ENCODE measurements around the gene DLD. TPM values are rescaled to one million over a fixed set of nuclear protein-coding genes. Genes with fewer than 3 reads are reported as not detected.
A peak's percentile ranks its signal among the peaks of the same experiment; 100 is the strongest.
"Not testable (repeated sequence)": the region's sequence is repeated elsewhere in the genome, so short reads cannot be mapped to it uniquely, and the experiment has no call there.

DLD gene
- total and polyA plus RNA-seq, 8 donors = 61.1 to 80.2 (median 74.2) TPM

DNA sequence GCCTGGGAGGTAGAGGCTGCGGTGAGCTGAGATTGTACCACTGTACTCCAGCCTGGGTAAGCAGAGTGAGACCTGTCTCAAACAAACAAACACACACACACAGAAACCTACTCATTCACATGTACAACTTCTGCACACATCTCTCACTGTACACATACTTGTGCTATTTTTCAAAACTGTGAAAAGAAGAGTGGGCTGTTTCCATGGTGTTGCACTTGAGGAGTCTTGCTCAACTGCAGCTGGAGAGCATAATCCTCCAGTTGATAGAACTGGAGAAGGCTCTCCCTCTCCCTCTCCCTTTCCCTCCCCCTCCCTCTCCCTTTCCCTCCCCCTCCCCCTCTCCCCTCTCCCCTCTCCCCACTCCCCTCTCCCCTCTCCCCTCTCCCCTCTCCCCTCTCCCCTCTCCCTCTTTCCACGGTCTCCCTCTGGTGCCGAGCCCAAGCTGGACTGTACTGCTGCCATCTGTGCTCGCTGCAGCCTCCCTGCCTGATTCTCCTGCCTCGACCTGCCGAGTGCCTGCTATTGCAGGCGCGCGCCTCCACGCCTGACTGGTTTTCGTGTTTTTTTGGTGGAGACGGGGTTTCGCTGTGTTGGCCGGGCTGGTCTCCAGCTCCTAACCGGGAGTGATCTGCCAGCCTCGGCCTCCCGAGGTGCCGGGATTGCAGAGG is 43.7 kb upstream of the DLD start:
- Histone ChIP-seq H3K9me3 (no peaks in the 10 kb centered on the region), H3K4me1 (no peaks in the 10 kb centered on the region), H3K27ac (no peak overlapping the region), H3K4me3 (no peak overlapping the region), H3K36me3 (no peaks in the 10 kb centered on the region), H3K27me3 (no peaks in the 10 kb centered on the region)
- intact Hi-C loops (cut with DNase I) = no loop called here
- TF ChIP-seq, protein P1, sequence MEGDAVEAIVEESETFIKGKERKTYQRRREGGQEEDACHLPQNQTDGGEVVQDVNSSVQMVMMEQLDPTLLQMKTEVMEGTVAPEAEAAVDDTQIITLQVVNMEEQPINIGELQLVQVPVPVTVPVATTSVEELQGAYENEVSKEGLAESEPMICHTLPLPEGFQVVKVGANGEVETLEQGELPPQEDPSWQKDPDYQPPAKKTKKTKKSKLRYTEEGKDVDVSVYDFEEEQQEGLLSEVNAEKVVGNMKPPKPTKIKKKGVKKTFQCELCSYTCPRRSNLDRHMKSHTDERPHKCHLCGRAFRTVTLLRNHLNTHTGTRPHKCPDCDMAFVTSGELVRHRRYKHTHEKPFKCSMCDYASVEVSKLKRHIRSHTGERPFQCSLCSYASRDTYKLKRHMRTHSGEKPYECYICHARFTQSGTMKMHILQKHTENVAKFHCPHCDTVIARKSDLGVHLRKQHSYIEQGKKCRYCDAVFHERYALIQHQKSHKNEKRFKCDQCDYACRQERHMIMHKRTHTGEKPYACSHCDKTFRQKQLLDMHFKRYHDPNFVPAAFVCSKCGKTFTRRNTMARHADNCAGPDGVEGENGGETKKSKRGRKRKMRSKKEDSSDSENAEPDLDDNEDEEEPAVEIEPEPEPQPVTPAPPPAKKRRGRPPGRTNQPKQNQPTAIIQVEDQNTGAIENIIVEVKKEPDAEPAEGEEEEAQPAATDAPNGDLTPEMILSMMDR (IDR thresholded peaks at IDR 0.05) = no peak
- ATAC-seq (peak; percentile 75), DNase-seq (peak in 1 of 4 donors; percentile 21)

DNA sequence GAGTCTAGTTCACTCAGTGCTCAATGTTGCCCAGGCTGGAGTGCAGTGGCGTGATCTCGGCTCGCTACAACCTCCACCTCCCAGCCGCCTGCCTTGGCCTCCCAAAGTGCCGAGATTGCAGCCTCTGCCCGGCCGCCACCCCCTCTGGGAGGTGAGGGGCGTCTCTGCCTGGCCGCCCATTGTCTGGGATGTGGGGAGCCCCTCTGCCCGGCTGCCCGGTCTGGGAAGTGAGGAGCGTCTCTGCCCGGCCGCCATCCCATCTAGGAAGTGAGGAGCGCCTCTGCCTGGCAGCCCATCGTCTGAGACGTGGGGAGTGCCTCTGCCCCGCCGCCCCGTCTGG is 43.2 kb upstream of the DLD start:
- H3K36me3 ChIP-seq; H3K9me3 ChIP-seq; H3K4me1 ChIP-seq; H3K27ac ChIP-seq; intact Hi-C loops (cut with DNase I); DNase-seq; H3K4me3 ChIP-seq; ATAC-seq; H3K27me3 ChIP-seq: not testable (repeated sequence)

DNA sequence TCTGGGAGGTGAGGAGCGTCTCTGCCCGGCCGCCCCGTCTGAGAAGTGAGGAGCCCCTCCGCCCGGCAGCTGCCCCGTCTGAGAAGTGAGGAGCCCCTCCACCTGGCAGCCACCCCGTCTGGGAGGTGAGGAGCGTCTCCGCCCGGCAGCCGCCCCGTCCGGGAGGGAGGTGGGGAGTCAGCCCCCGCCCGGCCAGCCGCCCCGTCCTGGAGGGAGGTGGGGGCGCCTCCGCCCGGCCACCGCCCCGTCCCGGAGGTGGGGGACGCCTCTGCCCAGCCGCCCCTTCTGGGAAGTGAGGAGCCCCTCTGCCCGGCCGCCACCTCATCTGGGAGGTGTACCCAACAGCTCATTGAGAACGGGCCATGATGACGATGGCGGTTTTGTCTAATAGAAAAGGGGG is 42.8 kb upstream of the DLD start:
- ATAC-seq; H3K4me1 ChIP-seq; H3K27ac ChIP-seq; H3K4me3 ChIP-seq; H3K27me3 ChIP-seq; H3K36me3 ChIP-seq; intact Hi-C loops (cut with DNase I); H3K9me3 ChIP-seq: not testable (repeated sequence)
- peak in 1 of 4 donors; percentile 71 for DNase-seq

DNA sequence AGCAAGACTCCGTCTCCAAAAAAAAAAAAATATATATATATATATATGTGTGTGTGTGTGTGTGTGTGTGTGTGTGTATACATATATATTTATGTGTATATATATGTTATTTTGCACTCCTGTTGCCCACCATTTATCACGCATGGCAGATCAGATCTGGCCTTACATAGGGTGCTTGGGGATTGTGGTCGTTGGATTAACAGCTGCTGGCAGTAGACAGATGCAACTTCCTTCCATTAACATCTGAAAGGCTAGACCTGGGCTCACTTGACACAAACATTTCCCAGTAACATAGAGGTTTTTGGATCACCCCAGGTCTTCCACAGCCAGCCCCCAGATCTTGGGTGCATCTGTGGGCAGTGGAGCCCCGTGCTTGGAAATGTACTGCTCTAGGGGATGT is 40.8 kb upstream of the DLD start:
- ATAC-seq = no peak
- H3K27me3 ChIP-seq = no peaks in the 10 kb centered on the region
- H3K27ac ChIP-seq = no peak overlapping the region
- intact Hi-C loops (cut with DNase I) = no loop called here
- no peak overlapping the region for H3K4me3 ChIP-seq
- TF ChIP-seq, protein P1 (IDR thresholded peaks at IDR 0.05) = no peak
- no peak for DNase-seq
- no peaks in the 10 kb centered on the region for H3K4me1 ChIP-seq
- H3K9me3 ChIP-seq = no peaks in the 10 kb centered on the region
- no peaks in the 10 kb centered on the region for H3K36me3 ChIP-seq

DNA sequence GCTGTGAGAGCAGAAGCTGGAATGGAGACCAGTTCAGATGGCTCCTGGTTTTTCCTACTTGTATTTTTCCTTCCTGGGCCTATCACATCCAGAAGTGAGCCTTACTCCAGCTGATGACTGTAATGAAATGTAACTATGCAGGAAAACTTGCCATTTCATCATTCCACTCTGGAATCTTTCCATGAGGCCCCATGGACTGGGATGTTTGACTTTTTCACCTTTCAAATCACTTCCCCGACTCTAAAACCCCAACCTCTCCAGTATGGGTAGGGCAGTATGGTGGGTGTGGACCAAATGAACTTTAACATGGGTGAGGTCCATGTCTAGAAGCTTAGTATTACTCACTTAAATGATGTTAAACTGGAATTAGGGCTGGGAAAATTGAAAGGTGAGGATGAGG is 40.3 kb upstream of the DLD start:
- intact Hi-C loops (cut with DNase I) = no loop called here
- Histone ChIP-seq H3K4me3 (no peak overlapping the region), H3K4me1 (no peaks in the 10 kb centered on the region), H3K36me3 (no peaks in the 10 kb centered on the region), H3K27ac (no peak overlapping the region), H3K9me3 (no peaks in the 10 kb centered on the region), H3K27me3 (no peaks in the 10 kb centered on the region)
- DNase-seq (no peak), ATAC-seq (peak; percentile 46)
- TF ChIP-seq, protein P1 (IDR thresholded peaks at IDR 0.05) = no peak

DNA sequence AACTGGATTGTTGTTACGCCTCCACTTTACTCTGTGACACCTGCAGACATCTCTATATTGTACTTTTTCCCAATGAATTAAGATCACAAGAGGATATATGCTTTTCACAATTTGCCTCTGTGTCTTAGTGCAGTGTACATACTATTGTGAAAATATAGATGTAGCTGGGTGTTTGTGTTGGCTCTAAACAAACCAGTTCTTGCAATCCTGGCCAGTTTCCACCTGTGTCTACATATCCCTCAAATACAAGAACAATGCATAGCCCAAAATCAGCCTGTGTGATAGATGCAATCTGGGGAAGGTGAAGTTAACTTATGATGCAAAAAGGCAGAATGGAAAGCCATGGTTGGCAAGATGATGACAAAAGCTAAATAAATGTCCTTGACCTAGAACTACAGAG is 36.5 kb upstream of the DLD start:
- DNase-seq (no peak), ATAC-seq (no peak)
- Histone ChIP-seq H3K27ac (no peak overlapping the region), H3K36me3 (no peaks in the 10 kb centered on the region), H3K4me3 (no peak overlapping the region), H3K4me1 (no peaks in the 10 kb centered on the region), H3K9me3 (no peaks in the 10 kb centered on the region), H3K27me3 (no peaks in the 10 kb centered on the region)
- TF ChIP-seq, protein P1 (IDR thresholded peaks at IDR 0.05) = no peak
- intact Hi-C loops (cut with DNase I) = no loop called here

Measured in left lung (tissue), 10 donors.